CD14-positive monocyte (primary cell): ENCODE measurements around the gene STK4. TPM values are rescaled to one million over a fixed set of nuclear protein-coding genes. Genes with fewer than 3 reads are reported as not detected.
A peak's percentile ranks its signal among the peaks of the same experiment; 100 is the strongest.

ENCODE experiments used
- DNase-seq, 3 donors: peaks; one replicate each; pipeline ENCODE4 v3.0.0-alpha.2; 2011 to 2022
- H2AFZ ChIP-seq: 2 replicates; pipeline ENCODE4 v1.6.0; 2012; ENCODE audit warnings: mild to moderate bottlenecking, low read depth, low read length, inconsistent platforms; ENCODE audit not compliant: insufficient read depth, poor library complexity, severe bottlenecking
- H3K27ac ChIP-seq, 2 donors: 1 replicate in 1 of 2; 2 replicates in 1 of 2; pipeline ENCODE4 v1.5.1; 2012 to 2013; ENCODE audit warnings: low read length in 2 of 2, control low read depth in 1 of 2, inconsistent platforms in 1 of 2, low read depth in 1 of 2, mild to moderate bottlenecking in 1 of 2
- H3K27me3 ChIP-seq, 2 donors: one replicate each; pipeline versions ENCODE4 v1.6.0 to v1.6.1; 2011 to 2013; ENCODE audit warnings: low read length in 2 of 2; ENCODE audit not compliant: control insufficient read depth in 2 of 2, insufficient read depth in 2 of 2
- H3K36me3 ChIP-seq, 2 donors: replicated peaks in 1 of 2; 1 replicate in 1 of 2; 2 replicates in 1 of 2; pipeline versions ENCODE4 v1.5.1 to v1.6.1; 2012 to 2013; ENCODE audit warnings: low read length in 2 of 2, control low read depth in 1 of 2, inconsistent platforms in 1 of 2, mild to moderate bottlenecking in 1 of 2; ENCODE audit not compliant: insufficient read depth in 2 of 2, control insufficient read depth in 1 of 2
- H3K4me1 ChIP-seq, 2 donors: 1 replicate in 1 of 2; 2 replicates in 1 of 2; pipeline versions ENCODE4 v1.5.1 to v1.6.1; 2012 to 2013; ENCODE audit warnings: low read length in 2 of 2, control low read depth in 1 of 2, inconsistent platforms in 1 of 2, mild to moderate bottlenecking in 1 of 2, moderate library complexity in 1 of 2; ENCODE audit not compliant: insufficient read depth in 2 of 2, control insufficient read depth in 1 of 2
- H3K4me2 ChIP-seq: replicated peaks from 2 replicates; pipeline ENCODE3; 2012; ENCODE audit warnings: low read length, moderate library complexity, mild to moderate bottlenecking; ENCODE audit not compliant: poor library complexity, severe bottlenecking; ENCODE audit errors: extremely low read depth
- H3K4me3 ChIP-seq, 3 experiments: fragments of 200-600 bp in 1 of 3; sonication (generic) in 1 of 3; replicated peaks in 1 of 3; 1 replicate in 2 of 3; 2 replicates in 1 of 3; pipeline ENCODE4 v1.5.1; 2011 to 2013; ENCODE audit warnings: low read length in 3 of 3, mild to moderate bottlenecking in 3 of 3, control low read depth in 2 of 3, low read depth in 2 of 3, inconsistent platforms in 1 of 3, moderate library complexity in 1 of 3
- H3K79me2 ChIP-seq: 2 replicates; pipeline ENCODE4 v1.6.0; 2012; ENCODE audit warnings: mild to moderate bottlenecking, control low read depth, inconsistent platforms, low read length, moderate library complexity; ENCODE audit not compliant: insufficient read depth
- H3K9ac ChIP-seq: 2 replicates; pipeline ENCODE4 v1.6.0; 2017; ENCODE audit warnings: low read length, mild to moderate bottlenecking; ENCODE audit not compliant: insufficient read depth, poor library complexity, severe bottlenecking
- H3K9me3 ChIP-seq, 2 donors: replicated peaks in 1 of 2; 1 replicate in 1 of 2; 2 replicates in 1 of 2; pipeline versions ENCODE4 v1.5.1 to v1.6.1; 2012 to 2013; ENCODE audit warnings: low read length in 2 of 2, control low read depth in 1 of 2; ENCODE audit not compliant: control insufficient read depth in 1 of 2, insufficient read depth in 1 of 2
- H4K20me1 ChIP-seq: 2 replicates; pipeline ENCODE4 v1.6.0; 2012; ENCODE audit warnings: mild to moderate bottlenecking, low read length, control low read depth, moderate library complexity; ENCODE audit not compliant: insufficient read depth
- H3K27ac Mint-ChIP-seq, 7 donors: one replicate each; pipeline ENCODE4 v1.8.0; 2020; ENCODE audit warnings: mild to moderate bottlenecking in 7 of 7, mixed read lengths in 7 of 7, moderate library complexity in 6 of 7, inconsistent platforms in 2 of 7
- H3K27me3 Mint-ChIP-seq, 3 donors: one replicate each; pipeline ENCODE4 v1.8.0; 2021 to 2022; ENCODE audit warnings: low read depth in 3 of 3, mild to moderate bottlenecking in 3 of 3, mixed read lengths in 3 of 3, moderate library complexity in 3 of 3, inconsistent platforms in 1 of 3
- H3K36me3 Mint-ChIP-seq, 2 donors: one replicate each; pipeline ENCODE4 v1.8.0; 2020; ENCODE audit warnings: mixed read lengths in 2 of 2, inconsistent platforms in 1 of 2, mild to moderate bottlenecking in 1 of 2
- H3K4me1 Mint-ChIP-seq: one replicate; pipeline ENCODE4 v1.8.0; 2020; ENCODE audit warnings: mild to moderate bottlenecking, mixed read lengths
- H3K4me3 Mint-ChIP-seq, 2 donors: one replicate each; pipeline ENCODE4 v1.8.0; 2020; ENCODE audit warnings: mild to moderate bottlenecking in 2 of 2, mixed read lengths in 2 of 2, moderate library complexity in 1 of 2
- H3K9me3 Mint-ChIP-seq, 7 donors: one replicate each; pipeline ENCODE4 v1.8.0; 2020 to 2022; ENCODE audit warnings: mixed read lengths in 7 of 7, mild to moderate bottlenecking in 6 of 7, moderate library complexity in 6 of 7, inconsistent platforms in 2 of 7
- CTCF ChIP-seq: fragments of 200-600 bp; IDR thresholded peaks from one replicate; pipeline ENCODE4 v1.8.0; 2022; ENCODE audit warnings: antibody characterized with exemption, mild to moderate bottlenecking
- WGBS: methylation state at CpG from one replicate; pipeline ENCODE4 v1.1.5; 2013; ENCODE audit warnings: missing lambda C conversion rate; ENCODE audit not compliant: insufficient coverage; 5-methylcytosine and 5-hydroxymethylcytosine counted together
- intact Hi-C, 2 donors: fragments of 100-400 bp; cut with micrococcal nuclease; formaldehyde crosslinking; loops; one replicate each; pipeline versions ENCODE4 v1.15.0 to v1.15.1; 2023
- polyA plus RNA-seq, 3 donors: library from polyadenylated mRNA; depleted of rRNA in 1 of 3; unstranded in 2 of 3; stranded (reverse) in 1 of 3; fragments of 300-500 nt in 2 of 3; fragments of >200 nt in 1 of 3; fragmentation: Illumina TruSeq in 2 of 3; gene quantifications; 1 replicate in 2 of 3; 2 replicates in 1 of 3; pipeline ENCODE4 v1.2.3, GENCODE V29; 2012 to 2021

Gene STK4
- polyA plus RNA-seq, 3 donors, result 53.0 to 123 (median 69.9) TPM

GRCh38 chr20:45049904-45050471 lies 83.7 kb downstream of the STK4 start:
- H3K4me1 ChIP-seq, result peaks cover 4% of the 10 kb centered on the region in 2 donors

More at GRCh38 chr20:45049904-45050471, 83.7 kb downstream of the STK4 start:
- Histone ChIP-seq H3K36me3 (peaks cover 62 to 89% of the 10 kb centered on the region in 2 donors), H3K27me3 (no peaks in the 10 kb centered on the region), H3K9ac (no peak overlapping the region), H3K27ac (peak overlapping the region in 1 of 2 donors; percentile 50), H2AFZ (no peak overlapping the region), H3K79me2 (peaks cover 79% of the 10 kb centered on the region), H3K4me3 (no peak overlapping the region), H4K20me1 (peaks cover 100% of the 10 kb centered on the region), H3K9me3 (no peaks in the 10 kb centered on the region), H3K4me2 (no peak overlapping the region)
- intact Hi-C loops, result loop anchor here in 1 of 2 donors (10.0 kb wide), 1 partner anchor 45 kb away; no protein-coding TSS in a partner anchor
- H3K27ac Mint-ChIP-seq, result peak overlapping the region; percentile 23 to 75 (median 67)
- H3K9me3 Mint-ChIP-seq, result no peaks in the 10 kb centered on the region
- peaks cover 23% of the 10 kb centered on the region for H3K4me1 Mint-ChIP-seq
- no peak for TF ChIP-seq CTCF
- 55% methylated on average over 4 of the region's 5 CpGs for WGBS
- no peaks in the 10 kb centered on the region for H3K27me3 Mint-ChIP-seq
- peaks cover 62 to 69% of the 10 kb centered on the region in 2 donors for H3K36me3 Mint-ChIP-seq
- no peak overlapping the region for H3K4me3 Mint-ChIP-seq
- no peak for DNase-seq
